HG03196 (cell line): Measurements from ENCODE around the gene PARVB.

ENCODE experiments used
- ATAC-seq: cut with Tn5 transposase; IDR thresholded peaks from one replicate; pipeline ENCODE4 v1.9.1; 2021; ENCODE audit not compliant: unreplicated experiment

PARVB gene

GRCh38 chr22:44154436-44154942 is 130.4 kb downstream of the PARVB start:
- no peak for ATAC-seq

DNA sequence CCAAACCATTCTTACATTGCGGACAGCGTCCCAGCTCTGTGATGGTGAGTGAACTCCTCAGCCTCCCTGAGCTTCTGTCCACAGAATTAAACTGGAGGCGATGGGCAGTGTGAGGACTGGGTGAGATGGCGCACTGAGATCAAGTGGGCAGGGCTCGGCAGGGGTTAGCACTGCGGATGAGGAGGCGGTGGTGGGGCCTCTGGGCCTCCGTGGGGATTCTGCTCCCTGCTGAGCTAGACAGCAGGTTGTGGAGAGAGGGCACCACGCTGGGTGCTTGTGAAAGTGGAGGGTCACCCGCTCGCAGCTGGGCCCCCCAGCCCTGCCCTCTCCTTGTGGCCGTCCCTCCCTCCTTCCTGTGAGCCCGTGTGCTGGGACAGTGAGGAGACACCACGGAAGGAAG is 131.0 kb downstream of the PARVB start:
- no peak for ATAC-seq

GRCh38 chr22:44157916-44158618 is 134.0 kb downstream of the PARVB start:
- ATAC-seq: no peak

GRCh38 chr22:44158816-44159215 is 134.7 kb downstream of the PARVB start:
- ATAC-seq: no peak

GRCh38 chr22:44159221-44159620 is 135.1 kb downstream of the PARVB start:
- no peak for ATAC-seq

GRCh38 chr22:44159811-44160210 is 135.7 kb downstream of the PARVB start:
- no peak for ATAC-seq

DNA sequence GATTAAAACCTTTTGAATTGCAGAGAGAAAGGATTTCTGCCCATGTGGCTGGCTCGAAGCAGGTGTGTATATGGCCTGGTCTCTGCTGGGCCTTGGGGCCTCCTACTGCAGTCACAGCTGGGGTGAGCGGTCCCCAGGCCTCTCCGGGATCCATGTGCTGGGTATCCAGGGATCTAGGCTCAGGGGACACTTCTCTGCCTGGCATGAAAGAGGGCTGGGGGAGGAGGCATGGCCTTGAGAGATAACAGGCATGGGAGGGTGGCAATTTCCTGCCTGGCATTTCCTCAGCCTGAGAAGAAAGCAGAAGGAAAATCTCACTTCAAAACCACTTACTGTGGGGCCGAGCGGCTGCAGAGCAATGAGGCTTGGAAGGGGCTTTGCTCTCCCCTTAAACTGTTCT is 136.3 kb downstream of the PARVB start:
- no peak for ATAC-seq

DNA sequence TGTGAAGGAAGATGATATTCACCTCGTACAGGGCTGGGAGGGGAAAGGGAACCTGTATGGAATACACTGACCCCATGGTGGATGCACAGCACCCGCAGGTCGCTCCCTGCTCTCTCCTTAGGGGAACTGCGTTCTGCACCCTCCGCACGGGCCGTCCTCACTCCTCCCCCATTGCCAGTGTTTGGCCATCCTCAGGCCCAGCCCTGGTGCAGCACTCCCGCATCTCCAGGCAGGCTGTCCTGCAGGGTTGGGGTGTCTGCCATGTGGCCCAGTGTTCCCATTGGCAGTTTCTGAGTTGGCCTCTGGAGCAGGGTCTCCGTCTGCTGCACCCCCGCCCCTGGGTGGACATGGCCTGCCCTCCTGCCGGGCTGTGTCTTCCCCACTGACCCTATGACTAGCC is 137.6 kb downstream of the PARVB start:
- ATAC-seq: no peak

DNA sequence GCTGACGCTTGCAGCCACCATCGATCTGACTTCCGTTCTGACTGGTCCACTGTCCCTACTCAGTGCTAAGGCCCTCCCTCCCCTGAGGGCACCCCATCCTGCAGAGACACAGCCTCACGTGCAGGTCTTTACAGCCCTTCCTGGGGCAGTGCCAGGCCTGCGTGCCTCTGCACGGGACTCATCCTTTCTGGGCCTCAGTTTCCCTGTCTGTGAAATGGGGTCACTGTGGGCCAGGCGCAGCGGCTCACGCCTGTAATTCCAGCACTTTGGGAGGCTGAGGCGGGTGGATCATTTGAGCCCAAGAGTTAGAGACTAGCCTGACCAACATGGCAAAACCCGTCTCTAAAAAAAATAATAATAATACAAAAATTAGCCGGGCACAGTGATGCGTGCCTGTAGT is 138.9 kb downstream of the PARVB start:
- no peak for ATAC-seq

DNA sequence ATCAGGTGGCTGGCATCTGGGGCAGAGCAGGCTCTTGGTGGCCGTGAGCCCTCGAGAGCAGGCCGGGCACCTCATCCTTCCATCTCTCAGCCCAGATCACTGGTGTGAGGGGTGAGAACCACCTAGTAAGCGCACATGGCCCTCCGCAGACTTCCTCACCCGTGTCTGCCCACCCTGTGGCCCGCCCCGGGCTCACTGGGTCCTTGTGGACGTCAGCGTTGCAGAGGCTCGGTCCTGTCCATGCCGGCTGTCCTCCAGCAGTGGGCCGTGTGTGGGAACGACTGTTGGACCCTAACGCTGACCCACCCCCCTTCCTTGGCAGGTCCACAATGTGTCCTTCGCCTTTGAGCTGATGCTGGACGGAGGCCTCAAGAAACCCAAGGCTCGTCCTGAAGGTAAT is 139.4 kb downstream of the PARVB start:
- ATAC-seq: no peak

DNA sequence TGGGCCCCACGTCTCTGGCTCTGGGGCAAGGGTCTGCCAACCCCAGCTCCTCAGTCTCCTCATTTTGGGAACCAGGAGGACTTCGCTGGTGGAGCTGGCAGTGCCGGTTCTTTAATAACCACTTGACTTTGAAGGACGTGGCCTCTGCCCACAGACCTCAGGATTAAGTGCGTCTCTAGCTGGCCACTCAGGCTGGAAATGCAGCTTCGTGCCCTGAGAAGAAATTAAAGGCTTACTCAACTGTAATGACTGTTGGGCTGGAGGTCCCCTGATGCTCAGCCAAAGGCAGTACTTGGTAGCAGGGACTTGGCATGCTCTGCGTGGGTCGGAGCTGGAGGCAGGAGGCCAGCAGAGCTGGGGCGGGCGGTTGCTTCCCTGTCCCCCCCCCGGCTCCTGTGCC is 139.9 kb downstream of the PARVB start:
- no peak for ATAC-seq

GRCh38 chr22:44165286-44165874 is 141.3 kb downstream of the PARVB start:
- ATAC-seq: no peak

GRCh38 chr22:44166498-44167276 is 142.6 kb downstream of the PARVB start:
- ATAC-seq: no peak

DNA sequence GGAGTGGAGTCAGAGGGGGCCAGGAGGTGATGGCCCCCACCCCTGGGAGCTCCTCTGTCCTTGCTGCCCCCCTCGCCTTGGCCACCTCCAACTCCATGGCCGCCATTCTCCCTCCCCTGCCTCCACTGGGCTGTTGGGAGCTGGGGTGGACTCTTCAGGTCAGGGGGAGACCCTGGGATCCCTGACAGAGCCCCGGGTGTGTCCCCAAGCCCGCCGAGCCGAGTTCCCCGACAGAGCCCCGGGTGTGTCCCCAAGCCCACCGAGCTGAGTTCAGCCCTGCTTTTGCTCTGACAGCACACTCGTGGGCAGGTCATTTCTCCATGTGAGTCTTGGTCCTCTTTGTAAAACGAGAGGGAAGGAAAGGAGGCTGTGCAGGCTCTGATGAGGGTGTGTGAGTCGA is 143.4 kb downstream of the PARVB start:
- ATAC-seq: no peak

- ATAC-seq: no peak
Observed at GRCh38 chr22:44168206-44168605, 144.1 kb downstream of the PARVB start.

DNA sequence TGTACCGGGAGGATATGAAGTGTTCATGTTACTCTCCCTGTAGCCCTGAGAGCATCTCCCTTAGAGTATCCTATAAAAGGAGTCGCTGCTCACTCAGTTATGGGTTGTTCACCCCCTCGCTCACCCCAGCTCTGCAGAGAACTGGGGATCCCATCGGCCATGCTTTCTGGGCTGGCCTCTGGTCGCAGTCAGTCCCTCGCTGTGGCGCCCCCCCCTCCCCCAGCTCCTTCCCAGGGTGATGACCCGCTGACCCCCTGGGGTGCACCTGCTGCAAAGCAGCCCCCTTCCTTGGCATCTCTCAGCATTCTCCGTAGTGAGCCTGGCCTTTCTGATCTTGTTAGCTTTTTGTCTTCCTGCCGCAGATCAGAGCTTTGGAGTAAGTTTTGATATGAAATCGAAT is 146.4 kb downstream of the PARVB start:
- ATAC-seq: no peak

DNA sequence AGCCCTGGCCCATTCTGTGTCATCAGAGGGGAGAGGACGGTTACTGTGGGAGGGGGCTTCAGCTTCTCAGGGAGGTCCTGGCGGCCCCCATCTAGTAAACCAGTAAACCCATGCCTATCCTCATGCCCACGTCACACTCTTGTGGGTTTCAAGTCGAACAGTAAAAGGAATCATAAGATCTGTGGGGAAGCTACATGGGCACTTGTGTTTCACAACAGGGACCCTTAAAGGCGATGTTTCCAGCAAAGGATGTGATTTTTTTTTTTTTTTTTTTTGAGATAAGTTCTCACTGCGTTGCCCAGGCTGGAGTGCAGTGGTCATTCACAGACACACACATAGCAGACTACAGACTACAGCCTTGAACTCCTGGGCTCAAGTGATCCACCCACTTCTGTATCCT is 147.5 kb downstream of the PARVB start:
- ATAC-seq: no peak

- ATAC-seq: no peak
Observed at GRCh38 chr22:44172370-44173108, 148.4 kb downstream of the PARVB start.

- no peak for ATAC-seq
Observed at GRCh38 chr22:44173154-44173553, 149.1 kb downstream of the PARVB start.

- no peak for ATAC-seq
Observed at GRCh38 chr22:44175676-44176075, 151.6 kb downstream of the PARVB start.
